NCI-H1436 treated with DMSO at 0.1 percent for 48 hours (cell line): ENCODE data around the gene ILK.

Source experiments
- DNase-seq: peaks from one replicate; lab custom pipeline; 2025; lab: John Stamatoyannopoulos, UW

The ILK gene

DNA sequence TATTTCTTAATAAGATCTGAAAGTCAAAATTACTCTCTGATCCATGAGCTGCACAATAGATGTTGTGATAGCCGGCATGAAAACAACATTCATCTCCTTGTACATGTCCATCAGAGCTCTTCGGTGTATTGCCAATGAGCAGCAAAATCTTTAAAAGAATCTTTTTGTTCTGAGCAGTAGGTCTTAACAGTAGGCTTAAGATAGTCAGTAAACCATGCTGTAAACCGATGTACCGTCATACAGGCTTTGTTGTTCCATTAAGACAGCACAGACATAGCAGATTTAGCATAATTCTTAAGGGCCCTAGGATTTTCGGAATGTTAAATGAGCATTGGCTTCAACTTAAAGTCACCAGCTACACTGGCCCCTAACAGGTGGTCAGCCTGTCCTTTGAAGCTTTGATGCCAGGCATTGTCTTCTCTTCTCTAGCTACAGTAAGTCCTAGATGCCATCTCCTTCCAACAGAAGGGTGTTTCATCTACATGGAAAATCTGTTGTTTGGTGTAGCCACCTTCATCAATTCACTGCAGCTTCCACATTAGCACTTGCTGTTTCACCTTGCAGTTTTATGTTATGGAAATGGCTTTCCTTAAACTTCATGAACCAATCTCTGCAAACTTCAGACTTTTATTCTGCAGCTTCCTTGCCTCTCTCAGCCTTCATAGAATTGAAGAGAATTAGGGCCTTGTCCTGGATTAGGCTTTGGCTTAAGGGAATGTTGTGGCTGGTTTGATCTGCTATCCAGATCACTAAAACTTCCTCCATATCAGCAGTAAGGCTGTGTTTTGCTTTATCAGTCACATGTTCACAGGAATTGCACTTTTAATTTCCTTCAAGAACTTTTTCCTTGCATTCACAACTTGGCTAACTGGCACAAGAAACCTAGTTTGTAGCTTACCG, 28.5 kb upstream of the ILK start:
- DNase-seq: no peak

DNA sequence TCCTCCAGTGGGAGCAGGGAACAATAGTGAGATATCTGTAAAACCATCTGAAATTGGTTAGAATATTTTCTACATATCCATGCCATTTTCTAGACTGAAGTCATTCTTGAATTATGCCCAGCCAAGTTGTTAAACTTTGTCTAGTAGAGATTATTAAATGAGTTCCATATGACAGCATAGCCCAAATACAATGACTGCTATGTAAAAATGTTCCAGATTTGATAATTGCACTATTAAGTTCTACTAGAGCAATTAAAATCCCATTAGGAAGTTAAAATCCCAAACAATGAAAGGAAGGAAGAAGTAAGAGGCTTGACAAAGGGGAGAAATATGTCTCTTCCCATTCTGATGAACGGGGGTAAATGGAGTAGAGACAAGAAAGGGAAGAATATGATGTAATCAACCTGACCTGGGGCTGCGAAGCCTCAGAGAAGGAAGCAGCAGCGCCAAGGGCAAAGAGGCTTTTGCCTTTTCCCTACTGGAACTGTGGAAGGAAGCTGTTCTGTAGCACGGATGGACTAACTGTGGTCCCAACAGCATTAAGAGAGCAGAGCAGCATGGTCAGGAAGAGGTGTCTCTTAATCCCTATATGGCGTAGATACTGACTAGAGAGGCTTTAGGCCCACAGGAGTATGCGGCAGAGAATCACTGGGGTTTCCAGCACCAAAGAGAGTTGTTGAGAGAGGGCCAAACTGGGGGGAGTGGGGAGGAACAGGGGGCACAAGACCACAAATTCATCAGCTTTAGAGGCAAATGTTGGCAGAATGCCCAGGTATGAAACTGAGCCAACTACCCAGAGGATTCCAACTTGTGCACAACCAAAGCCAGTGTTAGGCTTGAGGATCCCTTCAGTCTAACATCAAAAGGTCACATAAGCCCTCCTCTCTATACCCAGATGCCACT, 26.9 kb upstream of the ILK start:
- no peak for DNase-seq

DNA sequence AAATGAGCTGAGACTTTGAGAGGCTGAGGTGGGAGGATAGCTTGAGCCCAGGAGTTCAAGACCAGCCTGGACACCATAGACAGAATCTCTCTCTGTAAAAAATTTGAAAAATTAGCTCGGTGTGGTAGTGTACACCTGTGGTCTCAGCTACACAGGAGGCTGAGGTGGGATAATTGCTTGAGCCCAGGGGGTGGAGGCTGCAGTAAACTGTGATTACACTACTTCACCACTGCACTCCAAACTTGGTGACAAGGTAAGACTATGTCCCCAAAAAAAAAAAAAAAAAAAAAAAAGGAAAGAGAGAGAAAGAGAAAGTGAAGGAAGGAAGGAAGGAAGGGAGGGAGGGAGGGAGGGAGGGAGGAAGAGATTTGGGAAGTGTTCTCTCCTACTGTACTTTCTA, 25.4 kb upstream of the ILK start:
- no peak for DNase-seq

DNA sequence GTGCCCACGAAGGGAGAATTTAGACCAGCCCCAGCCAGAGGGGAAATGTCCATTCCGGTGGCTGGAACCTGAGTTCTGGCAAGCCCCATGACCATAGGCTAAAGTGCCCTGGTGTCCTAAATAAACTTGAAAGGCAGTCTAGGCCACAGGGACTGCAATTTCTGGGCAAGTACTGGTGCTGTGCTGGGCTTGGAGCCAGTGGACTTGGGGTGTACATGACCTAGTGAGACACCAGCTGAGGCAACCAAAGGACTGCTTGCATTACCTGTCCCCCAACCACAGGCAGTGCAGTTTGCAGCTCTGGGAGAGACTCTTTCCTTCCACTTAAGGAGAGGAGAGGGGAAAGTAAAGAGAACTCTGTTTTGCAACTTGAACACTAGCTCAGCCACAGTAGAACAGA, 23.9 kb upstream of the ILK start:
- DNase-seq: no peak

DNA sequence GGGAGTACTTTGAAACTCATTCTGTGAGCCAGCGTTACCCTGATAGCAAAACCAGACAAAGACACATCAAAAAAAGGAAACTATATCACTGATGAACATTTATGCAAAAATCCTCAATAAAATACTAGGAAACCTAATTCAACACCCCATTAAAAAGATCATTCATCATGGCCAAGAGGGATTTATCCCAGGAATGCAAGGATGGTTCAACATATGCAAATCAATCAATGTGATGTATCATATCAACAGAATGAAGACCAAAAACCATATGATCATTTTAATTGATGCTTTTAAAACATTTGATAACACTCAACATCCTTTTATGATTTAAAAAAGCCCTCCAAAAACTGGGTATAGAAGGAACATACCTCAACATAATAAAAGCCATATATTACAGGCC, 20.0 kb upstream of the ILK start:
- DNase-seq: no peak

DNA sequence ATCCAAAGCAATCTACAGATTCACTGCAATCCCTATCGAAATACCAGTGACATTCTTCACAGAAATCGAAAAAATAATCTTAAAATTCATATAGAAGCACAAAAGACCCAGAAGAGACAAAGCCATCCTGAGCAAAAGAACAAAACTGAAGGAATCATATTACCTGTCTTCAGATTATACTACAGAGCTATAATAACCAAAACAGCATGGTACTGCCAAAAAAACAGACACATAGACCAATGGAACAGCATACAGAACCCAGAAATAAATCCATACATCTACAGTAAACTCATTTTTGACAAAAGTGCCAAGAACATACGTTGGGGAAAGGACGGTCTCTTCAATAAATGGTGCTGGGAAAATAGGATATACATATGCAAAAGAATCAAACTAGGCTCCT, 19.0 kb upstream of the ILK start:
- no peak for DNase-seq

DNA sequence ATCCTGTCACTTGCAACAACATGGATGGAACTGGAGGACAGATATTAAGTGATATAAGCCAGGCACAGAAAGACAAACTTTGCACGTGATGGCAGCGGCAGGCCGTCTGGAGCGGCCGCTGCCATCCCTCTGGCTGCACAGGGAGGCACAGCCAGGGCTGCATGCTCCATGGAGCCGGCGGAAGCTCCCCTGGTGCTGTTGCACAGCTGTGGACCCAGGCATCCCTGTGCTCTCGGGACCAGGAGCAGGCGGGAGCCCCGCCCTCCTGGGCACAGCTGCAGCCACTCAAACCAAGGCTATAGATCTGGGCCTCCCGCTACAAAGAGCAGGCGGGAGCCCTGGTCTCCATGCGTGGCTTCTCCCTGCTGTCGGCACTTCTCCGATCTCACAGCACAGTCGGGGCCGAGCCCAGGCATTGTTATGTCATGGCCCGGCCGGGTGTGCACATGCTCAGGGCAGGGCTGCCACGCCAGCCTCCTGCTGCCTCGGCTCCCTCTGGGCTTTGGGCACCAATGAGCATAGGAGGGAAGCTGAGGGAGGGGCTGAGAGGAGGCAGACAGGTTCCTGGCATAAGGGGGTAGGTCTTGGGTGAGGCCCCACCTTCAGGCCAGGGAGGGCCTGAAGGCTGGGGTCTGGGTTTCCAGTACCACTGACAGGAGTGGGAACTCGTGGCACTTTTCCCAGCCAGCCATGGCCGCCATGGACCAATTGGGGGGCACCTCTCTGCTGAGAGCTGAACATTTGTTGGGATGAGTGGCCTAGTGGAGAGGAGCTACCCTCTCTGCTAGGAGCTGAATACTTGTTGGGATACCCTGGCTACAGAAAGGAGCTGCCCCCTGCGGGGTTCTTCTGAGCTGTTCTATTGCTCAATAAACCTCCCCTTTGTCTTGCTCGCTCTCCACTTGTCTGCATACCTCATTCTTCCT, 16.9 kb upstream of the ILK start:
- no peak for DNase-seq

DNA sequence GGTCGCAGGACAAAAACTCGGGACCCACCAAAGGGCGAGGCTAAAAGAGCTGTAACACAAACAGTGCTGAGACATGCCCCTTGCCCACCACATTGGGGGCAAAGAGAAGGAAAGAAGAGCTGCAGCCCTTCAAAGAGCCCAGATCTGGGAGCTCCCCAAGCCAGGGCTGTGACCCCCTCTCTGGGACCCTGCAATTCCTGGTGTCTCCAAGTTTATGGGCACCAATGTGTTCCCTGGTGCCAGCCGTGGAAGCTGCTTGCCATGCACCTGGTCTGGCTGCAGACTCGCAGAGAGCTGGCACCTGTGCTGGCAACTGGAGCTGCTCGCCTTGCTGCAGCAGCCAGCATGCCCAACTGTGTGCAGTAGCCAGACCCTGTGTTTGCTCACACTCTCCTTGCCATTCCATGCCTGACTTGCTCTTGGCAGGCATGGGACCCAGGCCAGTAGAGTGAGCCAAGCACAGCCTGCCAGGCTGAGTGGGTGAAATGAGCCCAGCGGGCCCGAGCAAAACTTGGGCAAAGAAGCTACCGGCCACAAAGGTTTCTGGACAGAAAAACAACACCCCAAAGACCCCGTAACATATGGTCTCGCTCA, 16.1 kb upstream of the ILK start:
- no peak for DNase-seq

DNA sequence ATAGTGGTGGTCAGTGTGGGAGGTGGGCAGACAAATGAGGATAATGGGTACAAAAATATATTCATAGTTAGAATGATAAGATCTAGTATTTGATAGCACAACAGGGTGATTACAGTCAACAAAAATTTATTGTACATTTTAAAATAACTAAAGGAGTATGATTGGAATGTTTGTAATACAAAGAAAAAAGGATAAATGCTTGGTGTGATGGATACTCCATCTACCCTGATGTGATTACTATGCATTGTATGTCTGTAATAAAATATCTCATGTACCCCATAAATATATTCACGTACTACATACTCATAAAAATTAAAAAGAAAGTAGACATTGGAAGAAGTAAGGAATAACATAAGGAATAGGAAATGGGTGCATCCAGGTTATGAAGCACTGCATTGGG, 15.6 kb upstream of the ILK start:
- DNase-seq: no peak

DNA sequence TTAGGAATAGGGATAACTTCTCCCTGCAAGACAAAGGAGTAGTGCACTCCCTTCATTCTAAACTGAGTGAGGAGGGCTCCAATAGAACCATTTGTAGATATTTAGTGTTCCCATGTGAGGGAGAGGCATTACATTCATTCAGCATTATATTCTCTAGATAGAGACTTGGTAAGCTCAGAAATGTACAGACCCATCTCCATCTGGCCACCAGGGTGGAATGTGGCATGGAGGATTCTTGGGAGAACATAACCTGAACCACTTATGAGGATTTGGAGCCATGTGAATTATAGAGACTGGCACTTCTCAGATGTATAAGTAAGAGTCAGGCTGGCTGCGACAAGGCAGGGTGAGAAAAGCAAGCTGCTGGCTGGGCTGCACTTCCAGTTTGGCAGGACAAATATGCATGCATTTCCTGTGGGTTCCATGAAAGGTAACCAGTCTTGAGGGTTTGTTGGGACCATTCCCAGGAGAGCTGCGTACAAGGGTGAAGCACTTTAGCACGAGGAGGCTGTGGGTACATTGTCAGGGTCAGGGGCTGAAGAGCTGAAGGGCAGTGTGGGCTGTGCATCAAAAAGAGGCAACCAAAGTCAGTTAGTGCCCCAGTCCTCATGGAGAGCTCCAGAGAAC, 9.3 kb upstream of the ILK start:
- no peak for DNase-seq

DNA sequence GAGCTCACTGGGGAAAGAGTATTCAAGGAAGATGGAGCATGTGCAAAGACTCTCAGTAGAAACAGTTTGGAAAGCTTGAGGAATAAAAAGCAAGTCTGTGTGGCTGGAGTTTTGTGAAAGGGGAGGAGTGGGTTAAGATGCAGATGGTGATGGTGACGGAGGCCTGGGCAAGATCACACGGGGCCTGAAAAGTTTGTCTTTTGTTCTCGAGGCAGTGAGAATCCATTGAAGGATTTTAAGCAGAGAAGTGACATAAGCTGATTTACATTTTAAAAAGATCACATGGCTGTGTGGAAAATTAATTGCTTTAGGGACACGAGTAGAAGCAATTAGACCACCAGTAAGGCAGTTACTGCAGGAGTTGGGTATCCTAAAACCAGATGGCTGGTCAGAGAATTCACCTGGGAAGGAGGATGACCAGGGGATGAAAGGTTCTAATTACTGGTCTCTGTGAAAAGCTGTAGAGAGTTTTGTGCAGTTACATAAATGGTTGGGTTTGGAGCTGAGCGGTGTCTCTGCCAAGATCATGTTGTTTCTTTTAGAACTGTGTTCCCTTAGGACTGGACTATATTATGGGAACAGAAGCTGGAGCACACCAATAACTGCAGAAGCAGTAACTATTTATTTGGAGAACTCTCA, 7.2 kb upstream of the ILK start:
- no peak for DNase-seq

DNA sequence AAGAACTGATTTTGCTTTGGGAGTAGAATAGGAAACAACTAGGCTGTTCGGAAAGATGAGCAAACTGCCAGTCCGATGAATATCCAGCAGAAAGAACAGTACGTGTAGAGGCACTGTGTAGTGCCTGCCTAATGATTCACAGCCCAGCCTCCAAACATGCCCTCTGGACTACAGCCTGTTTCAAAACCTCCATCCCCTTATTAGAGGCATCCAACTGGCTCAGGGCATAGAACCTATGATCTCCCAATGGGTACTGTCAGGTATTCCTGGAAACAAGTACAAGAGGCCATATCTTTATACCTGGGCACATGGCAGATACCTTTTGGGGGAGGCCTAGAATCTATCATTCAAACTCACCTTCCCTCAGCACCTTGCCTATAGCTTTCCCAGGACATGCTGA, 5.0 kb upstream of the ILK start:
- DNase-seq: no peak

DNA sequence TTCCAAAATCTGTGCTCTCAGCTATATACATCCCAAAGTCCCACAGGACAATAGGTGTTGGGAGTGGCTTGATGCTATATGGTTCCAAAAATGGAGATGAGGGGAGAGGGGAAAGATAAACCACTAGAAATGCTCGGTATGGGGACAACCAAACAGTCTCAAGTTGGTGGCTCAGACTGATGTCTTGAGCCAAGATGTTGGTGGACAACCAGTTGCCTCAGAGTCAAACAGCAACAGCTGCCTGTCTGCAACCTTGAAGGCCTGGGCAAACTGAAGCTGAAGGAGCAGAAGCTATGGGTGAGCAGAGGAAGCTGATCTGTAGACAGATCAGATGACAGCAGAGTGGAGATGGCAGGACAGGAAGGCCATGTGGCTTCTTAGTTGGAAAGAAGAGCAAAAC, 4.1 kb upstream of the ILK start:
- DNase-seq: no peak

DNA sequence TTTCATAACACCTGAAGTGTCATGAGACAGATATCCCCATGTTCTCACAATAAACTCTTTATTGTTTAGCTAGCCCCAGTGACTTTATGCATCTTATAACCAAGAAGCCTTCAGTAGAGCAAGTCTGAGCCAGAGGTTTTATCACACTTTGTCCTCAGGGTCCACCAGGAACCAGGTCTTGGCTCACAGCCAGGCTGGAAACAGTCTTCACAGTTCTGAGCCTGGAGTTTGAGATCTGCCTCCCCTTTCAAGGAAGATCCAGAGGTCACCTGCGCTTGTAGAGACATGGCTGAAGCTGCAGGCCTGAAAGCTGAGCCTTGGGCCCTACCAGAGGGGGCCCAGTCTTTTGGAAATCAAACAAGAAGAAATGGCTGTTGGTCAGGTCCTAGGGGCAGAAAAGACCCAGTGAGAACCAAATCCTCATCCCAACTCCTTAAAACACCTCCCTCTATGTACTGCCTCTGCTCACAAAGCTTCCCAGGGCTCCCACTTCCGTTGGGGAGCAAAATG, 3.6 kb upstream of the ILK start:
- DNase-seq: no peak

DNA sequence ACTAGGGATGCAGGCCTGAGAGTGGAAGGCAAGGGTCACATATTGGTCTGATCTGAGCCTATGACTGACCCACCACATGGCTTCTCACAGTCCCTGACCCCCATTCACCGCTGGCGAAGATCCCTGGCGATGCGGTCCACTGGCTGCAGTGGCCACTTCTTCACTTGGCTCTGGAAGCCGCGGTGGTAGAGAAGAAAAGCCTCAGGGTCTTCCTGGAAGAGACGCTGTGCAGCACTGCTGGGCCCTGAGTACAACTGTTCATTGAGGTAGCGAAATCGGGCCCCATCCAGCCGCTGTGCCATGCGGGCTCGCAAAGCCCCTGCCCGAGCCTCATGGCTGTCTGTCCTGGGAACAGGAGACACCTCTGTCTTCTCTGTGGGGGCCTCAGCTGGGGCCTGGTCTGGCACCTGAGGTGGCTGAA, 2.5 kb upstream of the ILK start:
- no peak for DNase-seq

DNA sequence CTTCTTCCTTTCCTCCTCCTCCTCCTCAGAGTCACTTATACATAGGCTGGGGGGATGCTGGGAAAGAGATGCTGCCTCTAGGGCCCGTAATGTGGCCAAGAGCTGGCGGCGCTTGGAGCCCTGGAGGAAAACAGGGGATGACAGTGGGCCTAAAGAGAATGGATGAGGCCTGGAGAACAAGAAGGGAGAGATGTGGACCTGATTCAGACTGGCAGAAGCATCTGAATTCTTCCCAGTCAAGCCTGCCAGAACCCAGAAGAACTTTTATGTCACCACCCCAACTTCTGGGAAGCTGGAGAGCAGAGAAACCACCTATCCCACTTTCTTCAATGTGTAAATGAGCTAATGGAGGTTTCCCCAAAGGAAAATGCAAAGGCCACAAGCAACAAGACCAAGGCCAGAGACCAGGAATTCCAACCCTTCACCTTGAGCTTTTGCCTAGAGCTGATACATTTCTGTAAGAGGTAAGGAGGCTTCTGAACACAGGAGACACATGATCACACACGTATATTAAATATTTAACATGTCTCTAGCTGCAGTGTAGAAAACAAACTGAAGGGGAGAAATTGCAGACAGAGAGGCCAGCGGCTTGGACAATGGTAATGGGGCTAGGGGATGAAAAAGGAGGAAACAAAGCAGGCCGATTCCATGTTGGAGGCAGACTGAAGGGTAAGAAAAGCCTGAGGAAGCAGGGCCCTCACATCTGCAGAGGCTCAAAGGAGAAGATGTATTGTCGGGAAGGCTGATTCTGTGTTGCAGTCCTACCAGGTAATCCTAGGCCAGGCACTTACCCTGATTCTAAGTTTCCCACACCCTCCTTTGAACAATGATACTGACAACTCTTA, 1.3 kb upstream of the ILK start:
- DNase-seq: no peak

DNA sequence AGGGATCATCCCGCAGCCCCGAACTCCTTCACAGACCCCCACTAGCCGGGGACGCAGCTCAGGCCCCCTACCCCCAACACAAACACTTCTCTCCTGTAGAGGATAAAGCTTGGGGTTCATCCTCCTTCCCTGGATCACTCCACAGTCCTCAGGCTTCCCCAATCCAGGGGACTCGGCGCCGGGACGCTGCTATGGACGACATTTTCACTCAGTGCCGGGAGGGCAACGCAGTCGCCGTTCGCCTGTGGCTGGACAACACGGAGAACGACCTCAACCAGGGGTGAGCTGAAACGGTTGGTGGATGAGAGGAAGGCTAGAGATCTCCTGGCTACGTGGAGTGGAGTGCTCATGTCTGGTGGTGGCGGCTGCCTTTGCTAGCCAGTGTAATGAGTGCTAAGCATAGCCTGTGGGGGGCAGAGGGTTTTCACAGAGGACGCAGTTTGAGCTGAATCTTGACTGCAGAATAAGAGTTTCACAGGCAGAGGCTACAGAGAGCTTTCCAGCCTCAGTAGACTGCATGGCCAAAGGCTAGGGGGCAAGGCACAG, 580 bp downstream of the ILK start:
- no peak for DNase-seq

DNA sequence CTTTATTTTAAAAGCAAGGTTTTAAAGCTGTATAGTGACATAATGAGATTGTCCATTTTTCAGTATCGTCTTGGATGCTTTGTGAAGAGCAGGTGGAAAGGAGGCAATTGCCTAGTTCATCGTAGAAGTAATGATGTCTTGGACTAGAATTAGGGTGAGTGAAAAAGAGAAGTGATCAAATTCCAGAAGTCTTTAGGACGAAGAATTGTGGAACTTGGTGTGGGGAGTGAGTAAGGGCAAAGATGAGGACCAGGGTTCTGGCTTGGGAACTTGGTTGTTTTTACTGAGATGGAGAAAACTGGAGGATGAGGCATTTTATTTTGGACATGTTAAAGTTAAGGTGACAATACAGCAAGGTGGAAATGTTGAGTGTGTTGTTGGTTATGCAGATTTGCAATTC, 1.2 kb downstream of the ILK start:
- DNase-seq: no peak

DNA sequence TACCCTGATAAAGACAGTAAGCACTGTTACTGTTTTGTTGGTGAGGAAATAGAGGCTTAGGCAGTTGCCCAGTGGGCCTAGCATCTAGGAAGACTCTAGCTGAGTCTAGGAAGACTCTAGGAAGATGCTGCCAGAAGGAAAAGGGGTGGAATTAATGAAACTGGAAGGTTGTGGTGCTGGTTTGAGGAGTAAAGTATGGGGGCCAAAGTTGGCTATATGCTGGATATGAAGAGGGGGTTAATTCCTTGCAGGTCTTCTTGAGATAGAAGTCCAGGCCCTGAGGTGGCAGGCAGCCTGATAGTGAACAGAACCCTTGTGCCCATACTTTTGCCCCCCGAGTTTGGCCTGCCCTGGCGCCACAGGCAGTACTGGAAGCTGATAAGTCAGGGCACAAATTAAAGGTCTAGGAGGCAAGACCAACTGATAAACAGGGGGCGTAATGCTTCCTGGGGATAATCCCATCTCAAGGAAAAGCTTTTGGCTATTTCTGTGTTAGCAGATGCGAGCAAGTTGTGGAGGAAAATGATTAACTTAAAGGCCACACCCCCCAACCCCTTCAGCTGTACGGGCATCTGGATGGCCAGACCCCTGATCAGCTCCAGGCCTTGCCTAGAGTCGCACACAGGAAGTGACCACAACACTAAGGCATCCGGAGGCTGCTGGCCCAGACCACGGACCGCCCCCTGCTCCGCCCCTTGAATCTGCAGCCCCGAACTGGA, 3.1 kb downstream of the ILK start:
- no peak for DNase-seq
